ENCODE results near the gene GIPC3.
A peak's percentile ranks its signal among the peaks of the same experiment; 100 is the strongest.

GIPC3 gene

GRCh38 chr19:3585301-3586126 is at the start of gene GIPC3:
Gene GIPC3 (plus strand): TSS chr19:3585478. CDS start chr19:3585598, 120 bp downstream.
- DNase-seq (ENCODE audit: low read depth), result no peak
- TF ChIP-seq, protein P1, sequence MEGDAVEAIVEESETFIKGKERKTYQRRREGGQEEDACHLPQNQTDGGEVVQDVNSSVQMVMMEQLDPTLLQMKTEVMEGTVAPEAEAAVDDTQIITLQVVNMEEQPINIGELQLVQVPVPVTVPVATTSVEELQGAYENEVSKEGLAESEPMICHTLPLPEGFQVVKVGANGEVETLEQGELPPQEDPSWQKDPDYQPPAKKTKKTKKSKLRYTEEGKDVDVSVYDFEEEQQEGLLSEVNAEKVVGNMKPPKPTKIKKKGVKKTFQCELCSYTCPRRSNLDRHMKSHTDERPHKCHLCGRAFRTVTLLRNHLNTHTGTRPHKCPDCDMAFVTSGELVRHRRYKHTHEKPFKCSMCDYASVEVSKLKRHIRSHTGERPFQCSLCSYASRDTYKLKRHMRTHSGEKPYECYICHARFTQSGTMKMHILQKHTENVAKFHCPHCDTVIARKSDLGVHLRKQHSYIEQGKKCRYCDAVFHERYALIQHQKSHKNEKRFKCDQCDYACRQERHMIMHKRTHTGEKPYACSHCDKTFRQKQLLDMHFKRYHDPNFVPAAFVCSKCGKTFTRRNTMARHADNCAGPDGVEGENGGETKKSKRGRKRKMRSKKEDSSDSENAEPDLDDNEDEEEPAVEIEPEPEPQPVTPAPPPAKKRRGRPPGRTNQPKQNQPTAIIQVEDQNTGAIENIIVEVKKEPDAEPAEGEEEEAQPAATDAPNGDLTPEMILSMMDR (IDR thresholded peaks at IDR 0.05; ENCODE audit: control insufficient read depth, insufficient read depth, low read depth, low read length, missing control alignments), result no peak
- H3K4me3 ChIP-seq (ENCODE audit: control insufficient read depth, low read depth, low read length), result peak within 1 kb of the TSS; percentile 11; the same call in 1 of the 2 replicates

- H3K4me3 ChIP-seq (ENCODE audit: control insufficient read depth, low read depth, low read length), result no peak overlapping the region
- no peak for DNase-seq (ENCODE audit: low read depth)
- TF ChIP-seq, protein P1 (IDR thresholded peaks at IDR 0.05; ENCODE audit: control insufficient read depth, insufficient read depth, low read depth, low read length, missing control alignments), result no peak
Observed at GRCh38 chr19:3535563-3535965, 49.7 kb upstream of the GIPC3 start.

DNA sequence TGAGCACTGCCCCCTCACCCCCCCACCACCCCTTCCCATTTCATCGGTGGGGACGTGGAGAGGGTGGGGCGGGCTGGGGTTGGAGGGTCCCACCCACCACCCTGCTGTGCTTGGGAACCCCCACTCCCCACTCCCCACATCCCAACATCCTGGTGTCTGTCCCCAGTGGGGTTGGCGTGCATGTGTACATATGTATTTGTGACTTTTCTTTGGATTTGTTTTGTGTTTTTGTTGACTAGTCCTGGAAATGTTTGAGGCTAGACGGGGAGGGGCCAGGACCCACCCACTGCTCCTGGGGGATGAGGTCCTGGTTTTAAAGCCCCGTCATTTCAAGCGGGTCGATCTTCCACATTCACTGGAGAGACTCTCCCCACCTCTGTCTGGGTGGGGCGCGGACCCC is 49.3 kb upstream of the GIPC3 start:
- no peak overlapping the region for H3K4me3 ChIP-seq (ENCODE audit: control insufficient read depth, low read depth, low read length)
- TF ChIP-seq, protein P1 (IDR thresholded peaks at IDR 0.05; ENCODE audit: control insufficient read depth, insufficient read depth, low read depth, low read length, missing control alignments), result no peak
- DNase-seq (ENCODE audit: low read depth), result no peak

- no peak overlapping the region for H3K4me3 ChIP-seq (ENCODE audit: control insufficient read depth, low read depth, low read length)
- DNase-seq (ENCODE audit: low read depth), result no peak
- TF ChIP-seq, protein P1 (IDR thresholded peaks at IDR 0.05; ENCODE audit: control insufficient read depth, insufficient read depth, low read depth, low read length, missing control alignments), result no peak
Observed at GRCh38 chr19:3536429-3537100, 48.7 kb upstream of the GIPC3 start.

DNA sequence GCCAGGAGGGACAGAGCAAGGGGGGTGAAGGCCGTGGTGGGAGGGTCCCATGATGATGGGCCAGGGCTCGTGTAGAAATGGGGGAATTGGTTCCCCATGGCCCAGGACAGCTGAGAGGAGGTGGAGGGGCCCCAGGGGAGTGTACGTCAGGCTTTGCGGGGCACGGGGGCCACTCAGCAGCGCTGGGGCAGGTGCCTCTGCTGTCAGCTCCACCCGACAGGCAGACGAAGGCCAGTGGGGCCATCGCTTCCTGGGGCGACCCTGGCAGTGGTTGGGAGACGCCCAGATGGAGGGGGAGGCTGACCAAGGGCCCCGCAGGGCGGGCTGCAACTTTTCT is 48.2 kb upstream of the GIPC3 start:
- no peak for DNase-seq (ENCODE audit: low read depth)
- H3K4me3 ChIP-seq (ENCODE audit: control insufficient read depth, low read depth, low read length), result no peak overlapping the region
- TF ChIP-seq, protein P1 (IDR thresholded peaks at IDR 0.05; ENCODE audit: control insufficient read depth, insufficient read depth, low read depth, low read length, missing control alignments), result no peak

DNA sequence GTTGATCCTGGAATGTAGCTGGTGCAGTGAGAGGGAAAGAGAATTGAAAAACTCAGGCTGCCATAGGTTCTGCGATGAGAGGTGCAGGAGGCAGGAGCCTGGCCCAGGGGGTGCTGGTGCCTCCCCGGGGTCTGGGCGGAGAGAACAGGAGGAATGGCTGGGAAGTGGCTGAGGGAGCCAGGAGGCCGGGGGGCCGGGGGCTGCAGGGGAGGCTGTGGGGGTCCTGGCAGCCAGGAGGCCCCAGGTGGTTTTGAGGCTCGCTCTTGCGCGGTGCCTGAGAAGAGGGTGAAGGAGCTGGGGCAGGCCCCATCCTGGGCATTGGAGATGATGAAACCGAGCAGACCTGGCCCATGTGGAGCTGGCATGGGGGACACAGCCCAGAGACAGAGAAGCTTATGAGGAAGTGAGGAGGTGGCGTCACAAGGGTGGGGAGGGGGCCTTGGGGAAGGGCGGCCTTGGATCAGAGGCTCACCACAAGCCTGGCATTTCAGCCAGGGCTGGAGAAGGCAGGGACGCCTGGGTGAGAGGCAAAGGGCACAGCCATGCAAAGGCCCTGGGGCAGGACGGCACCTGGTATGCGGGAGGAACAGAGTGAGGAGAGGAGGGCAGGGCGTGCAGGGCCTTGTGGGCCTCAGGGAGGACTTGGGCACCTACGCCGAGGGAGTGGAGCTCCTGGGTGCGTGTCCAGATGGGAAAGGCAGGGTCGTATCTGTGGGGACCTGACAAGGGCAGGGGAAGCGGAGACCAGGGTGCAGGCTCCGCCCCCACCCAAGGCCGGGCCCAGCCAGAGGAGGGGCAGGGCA is 47.6 kb upstream of the GIPC3 start:
- TF ChIP-seq, protein P1 (IDR thresholded peaks at IDR 0.05; ENCODE audit: control insufficient read depth, insufficient read depth, low read depth, low read length, missing control alignments), result no peak
- no peak for DNase-seq (ENCODE audit: low read depth)

More for the DNA sequence above, 47.6 kb upstream of the GIPC3 start:
- H3K4me3 ChIP-seq (ENCODE audit: control insufficient read depth, low read depth, low read length), result no peak overlapping the region

Data from AG09309 (cell line).